ENCODE measurements around the gene PDE2A.

DNA sequence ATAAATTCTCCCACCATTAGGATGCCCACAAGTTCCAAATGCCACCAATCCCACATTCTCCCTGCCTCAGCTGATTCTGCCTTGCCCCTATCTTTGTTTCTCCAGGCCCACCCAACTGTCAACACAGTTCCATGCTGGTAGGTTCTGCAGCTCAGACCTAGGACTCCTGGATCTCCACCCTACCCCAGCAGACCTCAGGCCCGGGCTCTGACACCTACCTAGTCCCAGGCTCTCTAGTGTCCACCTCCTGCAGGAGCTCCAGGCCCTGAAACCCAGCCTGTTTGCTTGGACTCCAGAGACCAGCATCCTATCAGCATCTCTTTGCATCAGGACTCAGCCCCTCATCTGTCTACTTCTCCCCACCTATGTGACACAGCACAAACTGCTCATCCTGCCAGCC is 86.5 kb downstream of the PDE2A start:
- TF ChIP-seq POLR2AphosphoS5 (IDR thresholded peaks at IDR 0.05; ENCODE audit: borderline replicate concordance, low read depth, low read length) = no peak
- TF ChIP-seq EZH2 (IDR thresholded peaks at IDR 0.05) = no peak
- no peak for TF ChIP-seq FOXP2 (optimal IDR thresholded peaks at IDR 0.05; ENCODE audit: control extremely low read depth, extremely low read length, insufficient read depth)
